ENCODE measurements around the gene ATP9A.

ATP9A gene

GRCh38 chr20:51600016-51600420 lies 168.2 kb downstream of the ATP9A start:
- no peak overlapping the region for H2BK5ac ChIP-seq (ENCODE audit: low read length)
- H4K91ac ChIP-seq (ENCODE audit: low read depth, low read length, poor library complexity): no peak overlapping the region
- no peaks in the 10 kb centered on the region for H3K9me3 ChIP-seq (replicated peaks in 1 of 2; ENCODE audit: control insufficient read depth in 2 of 2, insufficient read depth in 1 of 2, low read depth in 1 of 2, low read length in 2 of 2)
- H2AFZ ChIP-seq (ENCODE audit: low read length): no peak overlapping the region
- no peak for DNase-seq (ENCODE audit: low spot score)
- H3K4me3 ChIP-seq (ENCODE audit: low read length in 2 of 2): no peak overlapping the region
- no peak overlapping the region for H3K9ac ChIP-seq (ENCODE audit: low read depth, low read length, poor library complexity)
- H2BK12ac ChIP-seq (ENCODE audit: low read length): no peak overlapping the region
- H2BK15ac ChIP-seq (ENCODE audit: low read length): no peak overlapping the region
- H3K79me1 ChIP-seq (ENCODE audit: low read depth, low read length): no peaks in the 10 kb centered on the region
- H3K14ac ChIP-seq (ENCODE audit: low read length): no peak overlapping the region
- peaks cover 7 to 18% of the 10 kb centered on the region in 2 donors for H3K4me1 ChIP-seq (ENCODE audit: control insufficient read depth in 2 of 2, insufficient read depth in 1 of 2, low read depth in 1 of 2, low read length in 2 of 2)
- no peak overlapping the region for H3K4me2 ChIP-seq (ENCODE audit: insufficient read depth, low read length, poor library complexity, severe bottlenecking)
- H3K4ac ChIP-seq (ENCODE audit: low read length): no peak overlapping the region
- H3K36me3 ChIP-seq (replicated peaks in 1 of 2; ENCODE audit: control insufficient read depth in 2 of 2, insufficient read depth in 2 of 2, low read length in 2 of 2): peaks cover 2 to 49% of the 10 kb centered on the region in 2 donors
- no CpG with 5 or more reads among the region's 7 CpGs for WGBS, 2 donors (ENCODE audit: extremely low coverage in 2 of 2, insufficient read length in 2 of 2, insufficient replicate concordance in 1 of 2)
- H3K27me3 ChIP-seq (ENCODE audit: control insufficient read depth in 3 of 3, insufficient read depth in 3 of 3, low read depth in 1 of 3, low read length in 3 of 3): no peaks in the 10 kb centered on the region
- H3K23ac ChIP-seq (ENCODE audit: low read depth, low read length, poor library complexity): no peak overlapping the region
- H2BK120ac ChIP-seq (ENCODE audit: low read depth, low read length): no peak overlapping the region
- H3K27ac ChIP-seq (replicated peaks; ENCODE audit: low read length): no peak overlapping the region
- no peak overlapping the region for H2AK5ac ChIP-seq (ENCODE audit: low read depth, low read length)
- no peak overlapping the region for H3K18ac ChIP-seq (ENCODE audit: low read length)
- no peak overlapping the region for H4K8ac ChIP-seq (ENCODE audit: low read depth, low read length)

- no peaks in the 10 kb centered on the region for H3K9me3 ChIP-seq (replicated peaks in 1 of 2; ENCODE audit: control insufficient read depth in 2 of 2, insufficient read depth in 1 of 2, low read depth in 1 of 2, low read length in 2 of 2)
- peaks cover 7 to 18% of the 10 kb centered on the region in 2 donors for H3K4me1 ChIP-seq (ENCODE audit: control insufficient read depth in 2 of 2, insufficient read depth in 1 of 2, low read depth in 1 of 2, low read length in 2 of 2)
- H2BK12ac ChIP-seq (ENCODE audit: low read length): no peak overlapping the region
- DNase-seq (ENCODE audit: low spot score): no peak
- H3K4me2 ChIP-seq (ENCODE audit: insufficient read depth, low read length, poor library complexity, severe bottlenecking): no peak overlapping the region
- no peak overlapping the region for H3K27ac ChIP-seq (replicated peaks; ENCODE audit: low read length)
- H3K27me3 ChIP-seq (ENCODE audit: control insufficient read depth in 3 of 3, insufficient read depth in 3 of 3, low read depth in 1 of 3, low read length in 3 of 3): no peaks in the 10 kb centered on the region
- no peak overlapping the region for H2AK5ac ChIP-seq (ENCODE audit: low read depth, low read length)
- no peak overlapping the region for H2BK5ac ChIP-seq (ENCODE audit: low read length)
- no peak overlapping the region for H4K8ac ChIP-seq (ENCODE audit: low read depth, low read length)
- H3K18ac ChIP-seq (ENCODE audit: low read length): peak overlapping the region; percentile 45
- no CpG with 5 or more reads among the region's 15 CpGs for WGBS, 2 donors (ENCODE audit: extremely low coverage in 2 of 2, insufficient read length in 2 of 2, insufficient replicate concordance in 1 of 2)
- no peak overlapping the region for H2BK120ac ChIP-seq (ENCODE audit: low read depth, low read length)
- H3K36me3 ChIP-seq (replicated peaks in 1 of 2; ENCODE audit: control insufficient read depth in 2 of 2, insufficient read depth in 2 of 2, low read length in 2 of 2): peaks cover 0 to 37% of the 10 kb centered on the region in 2 donors
- no peak overlapping the region for H3K4me3 ChIP-seq (ENCODE audit: low read length in 2 of 2)
- H3K79me1 ChIP-seq (ENCODE audit: low read depth, low read length): no peaks in the 10 kb centered on the region
- H2BK15ac ChIP-seq (ENCODE audit: low read length): no peak overlapping the region
- no peak overlapping the region for H3K23ac ChIP-seq (ENCODE audit: low read depth, low read length, poor library complexity)
- no peak overlapping the region for H3K14ac ChIP-seq (ENCODE audit: low read length)
- no peak overlapping the region for H3K4ac ChIP-seq (ENCODE audit: low read length)
- no peak overlapping the region for H2AFZ ChIP-seq (ENCODE audit: low read length)
- no peak overlapping the region for H4K91ac ChIP-seq (ENCODE audit: low read depth, low read length, poor library complexity)
- H3K9ac ChIP-seq (ENCODE audit: low read depth, low read length, poor library complexity): no peak overlapping the region
Observed at GRCh38 chr20:51598556-51598955, 169.6 kb downstream of the ATP9A start.

- Histone ChIP-seq H2BK12ac (ENCODE audit: low read length) (no peak overlapping the region), H2BK5ac (ENCODE audit: low read length) (no peak overlapping the region), H2AK5ac (ENCODE audit: low read depth, low read length) (no peak overlapping the region), H2BK15ac (ENCODE audit: low read length) (no peak overlapping the region), H3K23ac (ENCODE audit: low read depth, low read length, poor library complexity) (no peak overlapping the region), H3K4ac (ENCODE audit: low read length) (no peak overlapping the region), H3K4me2 (ENCODE audit: insufficient read depth, low read length, poor library complexity, severe bottlenecking) (no peak overlapping the region), H3K79me1 (ENCODE audit: low read depth, low read length) (no peaks in the 10 kb centered on the region), H4K91ac (ENCODE audit: low read depth, low read length, poor library complexity) (no peak overlapping the region), H3K4me1 (ENCODE audit: control insufficient read depth in 2 of 2, insufficient read depth in 1 of 2, low read depth in 1 of 2, low read length in 2 of 2) (peaks cover 7 to 18% of the 10 kb centered on the region in 2 donors), H3K27ac (replicated peaks; ENCODE audit: low read length) (no peak overlapping the region), H2AFZ (ENCODE audit: low read length) (no peak overlapping the region), H4K8ac (ENCODE audit: low read depth, low read length) (no peak overlapping the region), H3K36me3 (replicated peaks in 1 of 2; ENCODE audit: control insufficient read depth in 2 of 2, insufficient read depth in 2 of 2, low read length in 2 of 2) (peaks cover 0 to 32% of the 10 kb centered on the region in 2 donors), H3K9me3 (replicated peaks in 1 of 2; ENCODE audit: control insufficient read depth in 2 of 2, insufficient read depth in 1 of 2, low read depth in 1 of 2, low read length in 2 of 2) (no peaks in the 10 kb centered on the region), H3K14ac (ENCODE audit: low read length) (no peak overlapping the region), H2BK120ac (ENCODE audit: low read depth, low read length) (no peak overlapping the region), H3K4me3 (ENCODE audit: low read length in 2 of 2) (no peak overlapping the region), H3K18ac (ENCODE audit: low read length) (no peak overlapping the region), H3K9ac (ENCODE audit: low read depth, low read length, poor library complexity) (no peak overlapping the region), H3K27me3 (ENCODE audit: control insufficient read depth in 3 of 3, insufficient read depth in 3 of 3, low read depth in 1 of 3, low read length in 3 of 3) (no peaks in the 10 kb centered on the region)
- DNase-seq (ENCODE audit: low spot score): no peak
- 100% methylated on average over 1 of the region's 7 CpGs; no CpG with 5 or more reads in 1 of the 2 donors for WGBS, 2 donors (ENCODE audit: extremely low coverage in 2 of 2, insufficient read length in 2 of 2, insufficient replicate concordance in 1 of 2)
Observed at GRCh38 chr20:51597389-51598231, 170.6 kb downstream of the ATP9A start.

GRCh38 chr20:51596668-51597388 lies 171.4 kb downstream of the ATP9A start:
- H2AFZ ChIP-seq (ENCODE audit: low read length): no peak overlapping the region
- no peaks in the 10 kb centered on the region for H3K27me3 ChIP-seq (ENCODE audit: control insufficient read depth in 3 of 3, insufficient read depth in 3 of 3, low read depth in 1 of 3, low read length in 3 of 3)
- H2BK15ac ChIP-seq (ENCODE audit: low read length): no peak overlapping the region
- no peak overlapping the region for H2BK5ac ChIP-seq (ENCODE audit: low read length)
- no peak overlapping the region for H4K8ac ChIP-seq (ENCODE audit: low read depth, low read length)
- no peaks in the 10 kb centered on the region for H3K9me3 ChIP-seq (replicated peaks in 1 of 2; ENCODE audit: control insufficient read depth in 2 of 2, insufficient read depth in 1 of 2, low read depth in 1 of 2, low read length in 2 of 2)
- no peak overlapping the region for H2BK12ac ChIP-seq (ENCODE audit: low read length)
- no peak overlapping the region for H3K14ac ChIP-seq (ENCODE audit: low read length)
- peaks cover 7 to 18% of the 10 kb centered on the region in 2 donors for H3K4me1 ChIP-seq (ENCODE audit: control insufficient read depth in 2 of 2, insufficient read depth in 1 of 2, low read depth in 1 of 2, low read length in 2 of 2)
- H3K9ac ChIP-seq (ENCODE audit: low read depth, low read length, poor library complexity): peak overlapping the region; percentile 60
- H3K4me3 ChIP-seq (ENCODE audit: low read length in 2 of 2): no peak overlapping the region
- H2BK120ac ChIP-seq (ENCODE audit: low read depth, low read length): no peak overlapping the region
- no peak overlapping the region for H3K23ac ChIP-seq (ENCODE audit: low read depth, low read length, poor library complexity)
- no peak overlapping the region for H3K27ac ChIP-seq (replicated peaks; ENCODE audit: low read length)
- no peak overlapping the region for H3K4me2 ChIP-seq (ENCODE audit: insufficient read depth, low read length, poor library complexity, severe bottlenecking)
- H2AK5ac ChIP-seq (ENCODE audit: low read depth, low read length): no peak overlapping the region
- H4K91ac ChIP-seq (ENCODE audit: low read depth, low read length, poor library complexity): no peak overlapping the region
- peaks cover 0 to 32% of the 10 kb centered on the region in 2 donors for H3K36me3 ChIP-seq (replicated peaks in 1 of 2; ENCODE audit: control insufficient read depth in 2 of 2, insufficient read depth in 2 of 2, low read length in 2 of 2)
- no CpG with 5 or more reads among the region's 14 CpGs for WGBS, 2 donors (ENCODE audit: extremely low coverage in 2 of 2, insufficient read length in 2 of 2, insufficient replicate concordance in 1 of 2)
- H3K18ac ChIP-seq (ENCODE audit: low read length): no peak overlapping the region
- no peaks in the 10 kb centered on the region for H3K79me1 ChIP-seq (ENCODE audit: low read depth, low read length)
- DNase-seq (ENCODE audit: low spot score): no peak
- H3K4ac ChIP-seq (ENCODE audit: low read length): no peak overlapping the region
